K562 (cell line): ENCODE measurements around the gene TRIM44. TPM values are rescaled to one million over a fixed set of nuclear protein-coding genes. Genes with fewer than 3 reads are reported as not detected.

Source experiments
- ATAC-seq: fragments of 200-7000 bp; cut with Tn5 transposase; 3 replicates; pipeline ENCODE4 v1.9.1; 2020; ENCODE audit warnings: moderate library complexity
- BruUV-seq: library from RNA; stranded (reverse); fragments of 400-500 nt; replicated peaks from 2 replicates; lab custom pipeline; 2021; lab: Mats Ljungman, UMichigan
- CTCF ChIA-PET: fragments of 300-600 bp; formaldehyde crosslinking; extraction: SDS; loops from one replicate; lab custom pipeline; 2021; ENCODE audit warnings: low intra/inter-chr PET ratio; lab: Yijun Ruan, JAX
- POLR2A ChIA-PET: fragments of 300-600, 350-650 bp; sonication (Branson Sonifier 250); formaldehyde crosslinking; extraction: SDS; loops from one replicate; lab custom pipeline; 2021; ENCODE audit warnings: antibody characterized with exemption, inconsistent platforms; lab: Yijun Ruan, JAX
- DNase-seq, 4 experiments: peaks; one replicate each; pipeline versions ENCODE4 v3.0.0 to v3.0.0-alpha.2; 2011 to 2018; ENCODE audit warnings: low spot score in 3 of 4, mixed read lengths in 3 of 4; ENCODE audit errors: extremely low read depth in 1 of 4
- FAIRE-seq: peaks from 2 replicates; lab custom pipeline; 2011; peaks lifted over from hg19 to GRCh38; lab: Jason Lieb, UNC
- H2AFZ ChIP-seq: 2 replicates; pipeline ENCODE4 v1.6.0; 2011; ENCODE audit warnings: low read depth, low read length, control low read depth, inconsistent platforms
- H3K27ac ChIP-seq: fragments of 200-600 bp; 3 replicates; pipeline ENCODE4 v1.8.0; 2011; ENCODE audit warnings: low read depth, mild to moderate bottlenecking, control low read depth, inconsistent platforms, low read length, moderate library complexity, mixed read lengths; ENCODE audit errors: extremely low read depth
- H3K27me3 ChIP-seq, 2 experiments: fragments of 300-600 bp in 1 of 2; 2 replicates in 1 of 2; 3 replicates in 1 of 2; pipeline versions ENCODE4 v1.6.0 to v1.8.0; 2011; ENCODE audit warnings: inconsistent platforms in 2 of 2, low read length in 2 of 2, mild to moderate bottlenecking in 1 of 2, mixed read lengths in 1 of 2, moderate library complexity in 1 of 2; ENCODE audit not compliant: control insufficient read depth in 2 of 2, insufficient read depth in 2 of 2
- H3K36me3 ChIP-seq: fragments of 300-600 bp; 3 replicates; pipeline ENCODE4 v1.8.0; 2011; ENCODE audit warnings: mild to moderate bottlenecking, low read length, inconsistent platforms; ENCODE audit not compliant: control insufficient read depth, insufficient read depth
- H3K4me1 ChIP-seq, 2 experiments: fragments of 200-600 bp in 1 of 2; replicated peaks in 1 of 2; 2 replicates in 1 of 2; 3 replicates in 1 of 2; pipeline versions ENCODE4 v1.5.1 to v1.8.0; 2011; ENCODE audit warnings: inconsistent platforms in 2 of 2, low read length in 2 of 2, mild to moderate bottlenecking in 1 of 2, mixed read lengths in 1 of 2, moderate library complexity in 1 of 2; ENCODE audit not compliant: control insufficient read depth in 2 of 2, insufficient read depth in 2 of 2
- H3K4me2 ChIP-seq: 2 replicates; pipeline ENCODE4 v1.6.1; 2011; ENCODE audit warnings: low read length, control low read depth, inconsistent platforms, mixed read lengths; ENCODE audit not compliant: insufficient read depth
- H3K4me3 ChIP-seq: fragments of 200-600 bp; sonication (generic), shearing (Covaris generic); 2 replicates; pipeline ENCODE4 v1.5.1; 2016; ENCODE audit warnings: control low read depth, inconsistent platforms
- H3K79me2 ChIP-seq: fragments of 200-600 bp; 3 replicates; pipeline ENCODE4 v1.8.0; 2011; ENCODE audit warnings: low read length, inconsistent platforms; ENCODE audit not compliant: control insufficient read depth, insufficient read depth
- H3K9ac ChIP-seq, 2 experiments: 2 replicates each; pipeline versions ENCODE4 v1.6.0 to v1.6.1; 2011; ENCODE audit warnings: low read depth in 2 of 2, low read length in 2 of 2, control low read depth in 1 of 2, inconsistent platforms in 1 of 2, mild to moderate bottlenecking in 1 of 2, mixed read lengths in 1 of 2; ENCODE audit not compliant: insufficient read depth in 1 of 2
- H3K9me1 ChIP-seq: one replicate; pipeline ENCODE4 v1.6.0; 2011; ENCODE audit warnings: inconsistent platforms, mild to moderate bottlenecking, low read length, moderate library complexity; ENCODE audit not compliant: control insufficient read depth, insufficient read depth
- H3K9me3 ChIP-seq: replicated peaks from 2 replicates; pipeline ENCODE4 v1.5.1; 2011; ENCODE audit warnings: low read depth, low read length, inconsistent platforms; ENCODE audit not compliant: control insufficient read depth, insufficient read depth
- H4K20me1 ChIP-seq: replicated peaks from 2 replicates; pipeline ENCODE4 v1.6.1; 2011; ENCODE audit warnings: low read length, inconsistent platforms, mixed read lengths; ENCODE audit not compliant: control insufficient read depth, insufficient read depth
- C11orf30 ChIP-seq: fragments of 450-650 bp; IDR thresholded peaks from 2 replicates; pipeline ENCODE4 v1.6.1; 2016; ENCODE audit warnings: low read depth, mild to moderate bottlenecking
- FOSL1 ChIP-seq: fragments of 200-800 bp; sonication (Bioruptor generic); conservative IDR thresholded peaks from 2 replicates; pipeline ENCODE4 v1.6.1; 2016; ENCODE audit warnings: missing genetic modification characterization, missing compliant biosample characterization
- GABPB2 ChIP-seq: fragments of 250-450 bp; sonication (Bioruptor Pico); conservative IDR thresholded peaks from 2 replicates; pipeline ENCODE4 v1.5.1; 2021; ENCODE audit warnings: mild to moderate bottlenecking
- MAFF ChIP-seq: IDR thresholded peaks from 2 replicates; pipeline ENCODE4 v1.6.1; 2012; ENCODE audit warnings: low read length, improper control_type of control experiment
- MAFG ChIP-seq: fragments of 450-650 bp; conservative IDR thresholded peaks from 2 replicates; pipeline ENCODE4 v1.6.1; 2016; ENCODE audit warnings: missing genetic modification characterization, missing compliant biosample characterization
- ZNF316 ChIP-seq: fragments of 450-650 bp; IDR thresholded peaks from 2 replicates; pipeline ENCODE4 v1.6.1; 2016
- ZNF354B ChIP-seq: fragments of 250-450 bp; sonication (Bioruptor Pico); IDR thresholded peaks from 2 replicates; pipeline ENCODE4 v1.4.0; 2020
- WGBS: fragments of 100-300 bp; shearing (Covaris generic); methylation state at CpG from one replicate; pipeline ENCODE4 v1.1.6; 2016; ENCODE audit warnings: low coverage, mixed read lengths; ENCODE audit not compliant: insufficient coverage; ENCODE audit errors: missing lambda C conversion rate; 5-methylcytosine and 5-hydroxymethylcytosine counted together
- in situ Hi-C: fragments of 300-500 bp; cut with MboI; formaldehyde crosslinking; loops from 4 replicates; pipeline ENCODE4 v1.15.0; 2018; ENCODE audit warnings: inconsistent platforms, mixed read lengths
- intact Hi-C: fragments of 100-400 bp; cut with micrococcal nuclease; formaldehyde crosslinking; loops from 2 replicates; pipeline ENCODE4 v1.14.2; 2022
- polyA plus RNA-seq, 8 experiments: library from polyadenylated mRNA; depleted of rRNA in 4 of 8; stranded (reverse) in 5 of 8; unstranded in 3 of 8; fragments of >200 nt; fragmentation: Nextera tagmentation in 2 of 8; fragmentation: Illumina TruSeq in 1 of 8; extraction: Ambion mirVana in 2 of 8; extraction: Trizol in 1 of 8; gene quantifications; 2 replicates each; pipeline versions ENCODE4 v1.2.1 to v1.2.3, GENCODE V29; 2011 to 2014; ENCODE audit warnings: inconsistent platforms in 1 of 8, missing spikeins in 1 of 8
- total RNA-seq, 7 experiments: library from RNA; depleted of rRNA in 6 of 7; stranded (reverse); fragments of >200 nt in 6 of 7; fragmentation: Illumina TruSeq in 2 of 7; extraction: Trizol in 2 of 7; gene quantifications; 2 replicates each; pipeline versions ENCODE4 v1.2.1 to v1.2.3, GENCODE V29; 2011 to 2021; ENCODE audit warnings: low replicate concordance in 1 of 7

TRIM44 gene
- total and polyA plus RNA-seq, 9 of the 15 experiments (the other 6 are each of a cell fraction or from before 2014, with no cell fraction given) = 8.3 to 105 (median 37.2) TPM

DNA sequence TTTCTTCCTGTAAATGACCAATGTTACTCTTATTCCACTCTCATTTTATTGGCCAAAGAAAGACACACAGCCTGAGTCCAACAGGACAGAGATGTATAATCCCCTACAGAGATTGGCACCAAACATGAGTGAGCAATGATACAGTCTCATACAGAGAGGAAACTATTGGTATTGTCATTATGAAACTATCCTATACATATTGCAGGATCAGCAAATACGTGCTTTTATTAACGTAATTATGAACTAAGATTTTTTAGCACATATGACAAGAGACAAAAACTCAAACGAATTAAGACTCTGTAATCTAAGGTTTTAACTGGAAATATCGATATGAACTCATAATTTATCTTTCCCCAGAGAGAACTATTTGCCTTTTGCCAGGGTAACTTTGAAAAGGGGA lies 182.0 kb downstream of the TRIM44 start:
- Histone ChIP-seq H3K9me1 (no peaks in the 10 kb centered on the region), H3K27ac (no peak overlapping the region), H2AFZ (no peak overlapping the region), H3K9ac (no peak overlapping the region), H3K79me2 (no peaks in the 10 kb centered on the region), H3K27me3 (peaks cover 5 to 14% of the 10 kb centered on the region in 2 experiments; a peak in 3 of 5 replicates), H3K4me2 (no peak overlapping the region), H3K9me3 (no peaks in the 10 kb centered on the region), H3K36me3 (no peaks in the 10 kb centered on the region), H3K4me1 (no peaks in the 10 kb centered on the region), H4K20me1 (no peaks in the 10 kb centered on the region), H3K4me3 (no peak overlapping the region)
- 0% methylated on average over 4 of the region's 4 CpGs for WGBS
- FAIRE-seq (no peak), DNase-seq (no peak), ATAC-seq (no peak)
- TF ChIP-seq MAFG (tag) = peak; percentile 80
- peak; percentile 66; the same call in 1 of the 2 replicates for TF ChIP-seq C11orf30
- TF ChIP-seq ZNF316 = peak; percentile 85
- TF ChIP-seq GABPB2 (CRISPR knock-in tag) = no peak
- TF ChIP-seq MAFF = peak; percentile 66; the same call in 1 of the 2 replicates
- intact Hi-C loops = no loop called here
- in situ Hi-C loops = no loop called here
- CTCF ChIA-PET = no interaction called here
- POLR2A ChIA-PET = no interaction called here
- BruUV-seq = no TSS peak

DNA sequence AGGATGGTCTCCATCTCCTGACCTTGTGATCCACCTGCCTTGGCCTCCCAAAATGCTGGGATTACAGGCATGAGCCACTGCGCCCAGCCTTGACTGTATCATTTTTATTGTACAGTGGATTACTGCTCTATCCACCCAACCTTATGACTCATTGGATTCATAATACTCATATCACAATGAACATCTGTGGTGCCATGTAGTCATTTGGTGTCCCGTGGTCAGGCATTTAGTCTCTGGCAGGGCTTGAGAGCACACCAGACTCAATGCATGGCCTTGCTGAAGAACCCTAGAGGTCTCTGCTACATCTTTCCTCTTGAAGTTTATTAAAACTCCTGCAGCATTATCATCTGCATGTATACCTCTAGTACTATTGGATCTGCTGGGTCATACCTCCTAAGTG lies 183.3 kb downstream of the TRIM44 start:
- ChIA-PET CTCF (no interaction called here), POLR2A (no interaction called here)
- ATAC-seq (no peak), FAIRE-seq (no peak), DNase-seq (no peak)
- H3K4me3 ChIP-seq = no peak overlapping the region
- intact Hi-C loops (no loop called here), in situ Hi-C loops (no loop called here)
- no peak overlapping the region for H3K9ac ChIP-seq
- no peaks in the 10 kb centered on the region for H3K36me3 ChIP-seq
- H3K9me1 ChIP-seq = no peaks in the 10 kb centered on the region
- no peaks in the 10 kb centered on the region for H3K9me3 ChIP-seq
- no peaks in the 10 kb centered on the region for H3K4me1 ChIP-seq
- H3K79me2 ChIP-seq = no peaks in the 10 kb centered on the region
- no peak overlapping the region for H3K4me2 ChIP-seq
- no TSS peak for BruUV-seq
- H4K20me1 ChIP-seq = no peaks in the 10 kb centered on the region
- no peak overlapping the region for H2AFZ ChIP-seq
- WGBS = 0% methylated on average over 2 of the region's 2 CpGs
- H3K27me3 ChIP-seq = peaks cover 5 to 14% of the 10 kb centered on the region in 2 experiments; a peak in 3 of 5 replicates
- TF ChIP-seq FOSL1 (tag) = peak; percentile 52
- no peak for TF ChIP-seq ZNF354B (CRISPR knock-in tag)
- no peak overlapping the region for H3K27ac ChIP-seq
